ENCODE results near the gene GALNT17. TPM values are rescaled to one million over a fixed set of nuclear protein-coding genes. Genes with fewer than 3 reads are reported as not detected.

GALNT17 gene
- total and polyA plus RNA-seq, 2 experiments from 2014 or later: 11.1 to 65.6 TPM

- Histone ChIP-seq H3K4me2 (no peak overlapping the region), H3K4me3 (no peak overlapping the region), H4K20me1 (replicated peaks; ENCODE audit: insufficient read depth) (peaks cover 5% of the 10 kb centered on the region; the same call in 1 of the 2 replicates), H3K4me1 (ENCODE audit: insufficient read depth) (peaks cover 11% of the 10 kb centered on the region), H3K36me3 (ENCODE audit: insufficient read depth) (no peaks in the 10 kb centered on the region; the same call in 1 of the 2 replicates), H3K79me2 (replicated peaks; ENCODE audit: insufficient read depth) (peaks cover 71% of the 10 kb centered on the region), H3F3A (replicated peaks; ENCODE audit: low read depth) (no peaks in the 10 kb centered on the region), H3K27ac (ENCODE audit: low read depth) (no peak overlapping the region), H2AFZ (no peak overlapping the region), H3K9me2 (ENCODE audit: insufficient read depth) (0 out of 2 replicates have a peak, but pooled peaks cover 18% of the 10 kb centered on the region), H3K27me3 (ENCODE audit: insufficient read depth) (no peaks in the 10 kb centered on the region)
- ATAC-seq (no peak), DNase-seq (ENCODE audit: low spot score) (no peak)
- Mint-ChIP-seq H3K27me3 (ENCODE audit: insufficient read depth, low read depth, poor library complexity) (peaks cover 7% of the 10 kb centered on the region), H3K36me3 (ENCODE audit: low read depth) (peaks cover 19% of the 10 kb centered on the region), H3K27ac (no peak overlapping the region), H3K9me3 (peaks cover 7% of the 10 kb centered on the region), H3K4me3 (no peak overlapping the region), H3K4me1 (peaks cover 24% of the 10 kb centered on the region)
- no peak for TF ChIP-seq CREB1 (CRISPR knock-in tag; IDR thresholded peaks at IDR 0.05; ENCODE audit: low read depth)
- no peak for TF ChIP-seq ZNF331 (CRISPR knock-in tag; IDR thresholded peaks at IDR 0.05; ENCODE audit: low read depth)
These were observed 190.3 kb downstream of the GALNT17 start for GRCh38 chr7:71322201-71322600.

GRCh38 chr7:71323726-71324125 lies 191.8 kb downstream of the GALNT17 start:
- Histone ChIP-seq H3K4me1 (ENCODE audit: insufficient read depth) (peaks cover 20% of the 10 kb centered on the region), H3F3A (replicated peaks; ENCODE audit: low read depth) (no peaks in the 10 kb centered on the region), H2AFZ (no peak overlapping the region), H3K4me2 (no peak overlapping the region), H3K79me2 (replicated peaks; ENCODE audit: insufficient read depth) (peaks cover 61% of the 10 kb centered on the region), H3K27ac (ENCODE audit: low read depth) (no peak overlapping the region; the same call in 1 of the 2 replicates), H3K9me2 (ENCODE audit: insufficient read depth) (0 out of 2 replicates have a peak, but pooled peaks cover 10% of the 10 kb centered on the region), H3K36me3 (ENCODE audit: insufficient read depth) (no peaks in the 10 kb centered on the region; the same call in 1 of the 2 replicates), H3K27me3 (ENCODE audit: insufficient read depth) (no peaks in the 10 kb centered on the region), H3K4me3 (no peak overlapping the region), H4K20me1 (replicated peaks; ENCODE audit: insufficient read depth) (peaks cover 5% of the 10 kb centered on the region; the same call in 1 of the 2 replicates)
- Mint-ChIP-seq H3K4me1 (peaks cover 34% of the 10 kb centered on the region), H3K27me3 (ENCODE audit: insufficient read depth, low read depth, poor library complexity) (peaks cover 11% of the 10 kb centered on the region), H3K9me3 (peaks cover 2% of the 10 kb centered on the region; the same call in 2 of the 3 replicates), H3K4me3 (no peak overlapping the region), H3K36me3 (ENCODE audit: low read depth) (peaks cover 13% of the 10 kb centered on the region), H3K27ac (no peak overlapping the region)
- ATAC-seq: no peak
- no peak for DNase-seq (ENCODE audit: low spot score)
- no peak for TF ChIP-seq REST (IDR thresholded peaks at IDR 0.05; ENCODE audit: unreplicated experiment)
- no peak for TF ChIP-seq ZNF462 (CRISPR knock-in tag; IDR thresholded peaks at IDR 0.05)
- no peak for TF ChIP-seq CTCF (conservative IDR thresholded peaks at IDR 0.05; ENCODE audit: low read depth in 2 of 2)
- TF ChIP-seq ETS1 (IDR thresholded peaks at IDR 0.05): no peak
- TF ChIP-seq STAT1 (IDR thresholded peaks at IDR 0.05; ENCODE audit: unreplicated experiment): no peak
- no peak for TF ChIP-seq ZNF331 (CRISPR knock-in tag; IDR thresholded peaks at IDR 0.05; ENCODE audit: low read depth)
- TF ChIP-seq ZNF114 (CRISPR knock-in tag; IDR thresholded peaks at IDR 0.05): no peak
- no peak for TF ChIP-seq NANOG (IDR thresholded peaks at IDR 0.05; ENCODE audit: borderline replicate concordance)

Data from GM23338 (cell line).